Chondrocyte (in vitro differentiated cells): ENCODE measurements around the gene SF3B5. TPM values are rescaled to one million over a fixed set of nuclear protein-coding genes. Genes with fewer than 3 reads are reported as not detected.
A peak's percentile ranks its signal among the peaks of the same experiment; 100 is the strongest.

Experiments
- DNase-seq: peaks from one replicate; pipeline ENCODE4 v3.0.0; 2021; ENCODE audit warnings: mixed read lengths, low spot score
- H3K27ac Mint-ChIP-seq: one replicate; pipeline ENCODE4 v1.8.0; 2021; ENCODE audit warnings: mild to moderate bottlenecking, moderate library complexity, mixed read lengths; ENCODE audit not compliant: unreplicated experiment
- H3K27me3 Mint-ChIP-seq: 2 replicates; pipeline ENCODE4 v1.8.0; 2021; ENCODE audit warnings: low read depth, mixed read lengths
- H3K36me3 Mint-ChIP-seq: 2 replicates; pipeline ENCODE4 v1.8.0; 2021; ENCODE audit warnings: low read depth, mixed read lengths
- H3K4me1 Mint-ChIP-seq: 2 replicates; pipeline ENCODE4 v1.8.0; 2021; ENCODE audit warnings: low read depth, mild to moderate bottlenecking, mixed read lengths
- H3K4me3 Mint-ChIP-seq: one replicate; pipeline ENCODE4 v1.8.0; 2021; ENCODE audit warnings: mild to moderate bottlenecking, moderate library complexity, mixed read lengths; ENCODE audit not compliant: unreplicated experiment
- H3K9me3 Mint-ChIP-seq: 2 replicates; pipeline ENCODE4 v1.8.0; 2021; ENCODE audit warnings: low read depth, mixed read lengths
- long read RNA-seq: library from polyadenylated mRNA; stranded (forward); transcript quantifications from one replicate; pipeline ENCODE4 v2.0.0, GENCODE V29; 2021
- total RNA-seq: library from RNA; stranded (reverse); gene quantifications from 3 replicates; pipeline ENCODE4 v1.2.1, GENCODE V29; 2021
- TF ChIP-seq, protein P1 (sequence below): fragments of 200-600 bp; sonication (generic); IDR thresholded peaks from 2 replicates; pipeline ENCODE4 v1.5.0; 2021; ENCODE audit warnings: antibody characterized with exemption, mild to moderate bottlenecking, moderate library complexity

SF3B5 gene
- total RNA-seq = 97.9 to 118 TPM (median 101 TPM) in 3 replicates
- long read RNA-seq, transcript SF3B5-201 (1 exons, 693 nt) = major isoform, 61 of 61 reads
- long read RNA-seq, partial matches to known transcripts = 0 of 61 reads
- long read RNA-seq, other reads (novel, unspliced or antisense) = 0 of 61 reads

GRCh38 chr6:144095134-144096002, at the start of gene SF3B5:
Gene SF3B5, minus strand, starts transcription at chr6:144095573. Its CDS starts 76 bp downstream, at chr6:144095497.
- peaks cover 20% of the 10 kb centered on the region for H3K4me1 Mint-ChIP-seq
- no peaks in the 10 kb centered on the region for H3K27me3 Mint-ChIP-seq
- peak within 1 kb of the TSS; percentile 97 for H3K27ac Mint-ChIP-seq

GRCh38 chr6:144144996-144145395, 49.6 kb upstream of the SF3B5 start:
- DNase-seq = no peak
- Mint-ChIP-seq H3K4me3 (no peak overlapping the region), H3K27ac (no peak overlapping the region), H3K9me3 (no peaks in the 10 kb centered on the region), H3K36me3 (no peaks in the 10 kb centered on the region), H3K4me1 (peaks cover 3% of the 10 kb centered on the region), H3K27me3 (no peaks in the 10 kb centered on the region)
- TF ChIP-seq, protein P1, sequence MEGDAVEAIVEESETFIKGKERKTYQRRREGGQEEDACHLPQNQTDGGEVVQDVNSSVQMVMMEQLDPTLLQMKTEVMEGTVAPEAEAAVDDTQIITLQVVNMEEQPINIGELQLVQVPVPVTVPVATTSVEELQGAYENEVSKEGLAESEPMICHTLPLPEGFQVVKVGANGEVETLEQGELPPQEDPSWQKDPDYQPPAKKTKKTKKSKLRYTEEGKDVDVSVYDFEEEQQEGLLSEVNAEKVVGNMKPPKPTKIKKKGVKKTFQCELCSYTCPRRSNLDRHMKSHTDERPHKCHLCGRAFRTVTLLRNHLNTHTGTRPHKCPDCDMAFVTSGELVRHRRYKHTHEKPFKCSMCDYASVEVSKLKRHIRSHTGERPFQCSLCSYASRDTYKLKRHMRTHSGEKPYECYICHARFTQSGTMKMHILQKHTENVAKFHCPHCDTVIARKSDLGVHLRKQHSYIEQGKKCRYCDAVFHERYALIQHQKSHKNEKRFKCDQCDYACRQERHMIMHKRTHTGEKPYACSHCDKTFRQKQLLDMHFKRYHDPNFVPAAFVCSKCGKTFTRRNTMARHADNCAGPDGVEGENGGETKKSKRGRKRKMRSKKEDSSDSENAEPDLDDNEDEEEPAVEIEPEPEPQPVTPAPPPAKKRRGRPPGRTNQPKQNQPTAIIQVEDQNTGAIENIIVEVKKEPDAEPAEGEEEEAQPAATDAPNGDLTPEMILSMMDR = no peak

More at GRCh38 chr6:144095134-144096002, at the start of gene SF3B5:
- Mint-ChIP-seq H3K9me3 (no peaks in the 10 kb centered on the region), H3K36me3 (no peaks in the 10 kb centered on the region), H3K4me3 (peak within 1 kb of the TSS; percentile 96)
- TF ChIP-seq, protein P1 = no peak
- peak; percentile 97 for DNase-seq

DNA sequence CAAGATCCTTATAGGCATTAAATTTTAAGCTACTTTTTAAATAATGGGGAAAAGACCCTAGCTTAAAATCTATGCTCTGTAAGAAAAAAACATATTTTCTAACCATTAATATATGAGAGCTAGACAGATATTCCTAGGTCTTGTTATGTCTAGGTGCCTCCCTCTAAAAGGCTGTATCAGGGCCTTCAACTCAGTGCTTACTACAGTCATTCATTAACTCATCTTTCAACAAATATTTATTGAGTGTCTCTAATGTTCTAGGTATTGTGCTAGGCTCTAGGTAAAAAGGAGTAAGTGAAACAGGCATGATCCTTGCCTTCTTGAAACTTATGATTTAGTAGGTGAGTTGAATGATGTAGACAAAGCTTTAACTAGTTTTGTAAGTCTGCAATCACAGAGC, 48.5 kb upstream of the SF3B5 start:
- Mint-ChIP-seq H3K36me3 (no peaks in the 10 kb centered on the region), H3K4me3 (no peak overlapping the region), H3K27ac (no peak overlapping the region), H3K27me3 (no peaks in the 10 kb centered on the region), H3K9me3 (no peaks in the 10 kb centered on the region), H3K4me1 (no peaks in the 10 kb centered on the region)
- TF ChIP-seq, protein P1 = no peak
- DNase-seq = no peak

DNA sequence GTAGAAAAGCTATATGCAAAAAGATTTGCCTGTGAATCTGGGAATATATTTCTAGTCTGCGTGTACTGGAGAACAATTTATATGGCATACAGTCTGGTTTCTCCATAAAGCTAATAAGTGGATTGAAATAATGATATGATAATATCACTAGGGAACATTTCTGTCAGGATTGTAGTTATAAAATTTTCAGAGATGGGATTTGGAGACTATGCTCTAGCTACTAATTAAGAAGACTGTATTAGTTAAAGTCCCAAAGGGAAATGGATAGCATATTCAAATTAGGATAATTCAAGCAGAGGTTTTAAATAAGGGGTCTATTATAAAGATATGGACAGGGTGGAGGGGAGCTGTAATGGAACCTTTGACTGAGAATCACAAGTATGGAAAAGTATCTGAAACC, 47.7 kb upstream of the SF3B5 start:
- Mint-ChIP-seq H3K4me1 (no peaks in the 10 kb centered on the region), H3K27me3 (no peaks in the 10 kb centered on the region), H3K27ac (no peak overlapping the region), H3K36me3 (no peaks in the 10 kb centered on the region), H3K4me3 (no peak overlapping the region), H3K9me3 (no peaks in the 10 kb centered on the region)
- DNase-seq = no peak
- TF ChIP-seq, protein P1 = no peak

- Mint-ChIP-seq H3K4me3 (no peak overlapping the region), H3K36me3 (no peaks in the 10 kb centered on the region), H3K27ac (no peak overlapping the region), H3K9me3 (no peaks in the 10 kb centered on the region), H3K4me1 (no peaks in the 10 kb centered on the region), H3K27me3 (no peaks in the 10 kb centered on the region)
- DNase-seq = no peak
- TF ChIP-seq, protein P1 = no peak
Measured at GRCh38 chr6:144141470-144141869, 46.1 kb upstream of the SF3B5 start.
